Body of pancreas (tissue), 4 donors: ENCODE results near the gene PLA2G7. TPM values are rescaled to one million over a fixed set of nuclear protein-coding genes. Genes with fewer than 3 reads are reported as not detected.
A peak's percentile ranks its signal among the peaks of the same experiment; 100 is the strongest.

ENCODE experiments used
- ATAC-seq: fragments of 150-250 bp; one replicate; pipeline ENCODE4 v1.9.1; 2016
- DNase-seq, 4 donors: peaks; one replicate each; pipeline ENCODE4 v3.0.0-alpha.2; 2019
- H3K27ac ChIP-seq, 4 donors: fragments of 200-600 bp; sonication (generic); 1 replicate in 3 of 4; 2 replicates in 1 of 4; pipeline versions ENCODE4 v1.5.1 to v1.6.1; 2016 to 2019; ENCODE audit warnings: mild to moderate bottlenecking in 1 of 4, mixed read lengths in 1 of 4, moderate library complexity in 1 of 4
- H3K27me3 ChIP-seq, 2 donors: fragments of 200-600 bp; sonication (generic); one replicate each; pipeline ENCODE4 v1.6.0; 2016; ENCODE audit warnings: mild to moderate bottlenecking in 1 of 2
- H3K36me3 ChIP-seq, 2 donors: fragments of 200-600 bp; sonication (generic); replicated peaks in 1 of 2; 2 replicates each; pipeline ENCODE4 v1.5.1; 2016; ENCODE audit warnings: low read depth in 2 of 2; ENCODE audit not compliant: insufficient read depth in 1 of 2
- H3K4me1 ChIP-seq: fragments of 200-600 bp; sonication (generic); one replicate; pipeline ENCODE4 v1.6.0; 2016
- H3K4me3 ChIP-seq, 2 donors: fragments of 200-600 bp; sonication (generic); 1 replicate in 1 of 2; 2 replicates in 1 of 2; pipeline ENCODE4 v1.5.1; 2016 to 2019
- H3K9me3 ChIP-seq, 3 donors: fragments of 200-600 bp; sonication (generic); 1 replicate in 2 of 3; 2 replicates in 1 of 3; pipeline ENCODE4 v1.5.1; 2016
- POLR2A ChIP-seq, 3 donors: fragments of 450-650 bp; IDR thresholded peaks; one replicate each; pipeline ENCODE4 v1.6.1; 2016; ENCODE audit warnings: antibody characterized with exemption in 3 of 3, mild to moderate bottlenecking in 2 of 3
- WGBS, 2 donors: methylation state at CpG; one replicate each; pipeline ENCODE4 v1.1.5; 2017; 5-methylcytosine and 5-hydroxymethylcytosine counted together
- intact Hi-C: fragments of 100-400 bp; cut with DNase I; formaldehyde crosslinking; loops from one replicate; pipeline ENCODE4 v1.15.1; 2023
- total RNA-seq, 2 donors: library from RNA; depleted of rRNA; stranded (reverse); fragments of >200 nt; gene quantifications; one replicate each; pipeline ENCODE4 v1.1.0, GENCODE V29; 2016
- TF ChIP-seq, protein P1 (sequence below), 7 experiments: fragments of 450-650 bp in 4 of 7; fragments of 200-600 bp in 3 of 7; sonication (generic) in 3 of 7; IDR thresholded peaks; one replicate each; pipeline ENCODE4 v1.5.1; 2016 to 2019; ENCODE audit warnings: antibody characterized with exemption in 7 of 7

Gene PLA2G7
- total RNA-seq = under 1 TPM in 1 of 2 donors, not detected in 1; 0.78 TPM

GRCh38 chr6:46734867-46735719 lies at the start of gene PLA2G7:
TSS of gene PLA2G7 (minus strand) at chr6:46735375. CDS start at chr6:46722891, 12,484 bp downstream.
- intact Hi-C loops = no loop called here
- ATAC-seq (peak; percentile 67), DNase-seq (peak; percentile 17 to 27 (median 24))
- TF ChIP-seq, protein P1, sequence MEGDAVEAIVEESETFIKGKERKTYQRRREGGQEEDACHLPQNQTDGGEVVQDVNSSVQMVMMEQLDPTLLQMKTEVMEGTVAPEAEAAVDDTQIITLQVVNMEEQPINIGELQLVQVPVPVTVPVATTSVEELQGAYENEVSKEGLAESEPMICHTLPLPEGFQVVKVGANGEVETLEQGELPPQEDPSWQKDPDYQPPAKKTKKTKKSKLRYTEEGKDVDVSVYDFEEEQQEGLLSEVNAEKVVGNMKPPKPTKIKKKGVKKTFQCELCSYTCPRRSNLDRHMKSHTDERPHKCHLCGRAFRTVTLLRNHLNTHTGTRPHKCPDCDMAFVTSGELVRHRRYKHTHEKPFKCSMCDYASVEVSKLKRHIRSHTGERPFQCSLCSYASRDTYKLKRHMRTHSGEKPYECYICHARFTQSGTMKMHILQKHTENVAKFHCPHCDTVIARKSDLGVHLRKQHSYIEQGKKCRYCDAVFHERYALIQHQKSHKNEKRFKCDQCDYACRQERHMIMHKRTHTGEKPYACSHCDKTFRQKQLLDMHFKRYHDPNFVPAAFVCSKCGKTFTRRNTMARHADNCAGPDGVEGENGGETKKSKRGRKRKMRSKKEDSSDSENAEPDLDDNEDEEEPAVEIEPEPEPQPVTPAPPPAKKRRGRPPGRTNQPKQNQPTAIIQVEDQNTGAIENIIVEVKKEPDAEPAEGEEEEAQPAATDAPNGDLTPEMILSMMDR (IDR thresholded peaks at IDR 0.05) = peak in 1 of 7 experiments; percentile 7
- TF ChIP-seq POLR2A (IDR thresholded peaks at IDR 0.05) = peak in 1 of 3 donors; percentile 29
- Histone ChIP-seq H3K4me3 (peak within 1 kb of the TSS; percentile 37 to 49), H3K4me1 (peaks cover 15% of the 10 kb centered on the region), H3K27ac (no peak within 1 kb of the TSS), H3K36me3 (no peaks in the 10 kb centered on the region), H3K27me3 (peaks cover 0 to 7% of the 10 kb centered on the region in 2 donors), H3K9me3 (no peaks in the 10 kb centered on the region)
- WGBS, 2 donors = 0 to 1% methylated on average over 36 to 64 of the region's 73 CpGs

- H3K27me3 ChIP-seq = no peaks in the 10 kb centered on the region
- H3K4me3 ChIP-seq = no peak overlapping the region
- intact Hi-C loops = no loop called here
- no peak for ATAC-seq
- no peaks in the 10 kb centered on the region for H3K4me1 ChIP-seq
- no peak for DNase-seq
- H3K27ac ChIP-seq = no peak overlapping the region
- no peaks in the 10 kb centered on the region for H3K36me3 ChIP-seq
- 82 to 85% methylated on average over 1 of the region's 1 CpG for WGBS, 2 donors
- TF ChIP-seq, protein P1 (IDR thresholded peaks at IDR 0.05) = no peak
- no peak for TF ChIP-seq POLR2A (IDR thresholded peaks at IDR 0.05)
- no peaks in the 10 kb centered on the region for H3K9me3 ChIP-seq
These were observed 49.4 kb upstream of the PLA2G7 start for GRCh38 chr6:46784535-46784934.

- intact Hi-C loops = no loop called here
- Histone ChIP-seq H3K4me3 (no peak overlapping the region), H3K9me3 (no peaks in the 10 kb centered on the region), H3K36me3 (no peaks in the 10 kb centered on the region), H3K27ac (no peak overlapping the region), H3K4me1 (no peaks in the 10 kb centered on the region), H3K27me3 (no peaks in the 10 kb centered on the region)
- no peak for TF ChIP-seq POLR2A (IDR thresholded peaks at IDR 0.05)
- TF ChIP-seq, protein P1 (IDR thresholded peaks at IDR 0.05) = peak; percentile 33 to 75 (median 61)
- peak; percentile 52 to 76 (median 64) for DNase-seq
- ATAC-seq = no peak
- WGBS, 2 donors = 28 to 29% methylated on average over 6 of the region's 6 CpGs
These were observed 46.6 kb upstream of the PLA2G7 start for GRCh38 chr6:46781478-46782378.

DNA sequence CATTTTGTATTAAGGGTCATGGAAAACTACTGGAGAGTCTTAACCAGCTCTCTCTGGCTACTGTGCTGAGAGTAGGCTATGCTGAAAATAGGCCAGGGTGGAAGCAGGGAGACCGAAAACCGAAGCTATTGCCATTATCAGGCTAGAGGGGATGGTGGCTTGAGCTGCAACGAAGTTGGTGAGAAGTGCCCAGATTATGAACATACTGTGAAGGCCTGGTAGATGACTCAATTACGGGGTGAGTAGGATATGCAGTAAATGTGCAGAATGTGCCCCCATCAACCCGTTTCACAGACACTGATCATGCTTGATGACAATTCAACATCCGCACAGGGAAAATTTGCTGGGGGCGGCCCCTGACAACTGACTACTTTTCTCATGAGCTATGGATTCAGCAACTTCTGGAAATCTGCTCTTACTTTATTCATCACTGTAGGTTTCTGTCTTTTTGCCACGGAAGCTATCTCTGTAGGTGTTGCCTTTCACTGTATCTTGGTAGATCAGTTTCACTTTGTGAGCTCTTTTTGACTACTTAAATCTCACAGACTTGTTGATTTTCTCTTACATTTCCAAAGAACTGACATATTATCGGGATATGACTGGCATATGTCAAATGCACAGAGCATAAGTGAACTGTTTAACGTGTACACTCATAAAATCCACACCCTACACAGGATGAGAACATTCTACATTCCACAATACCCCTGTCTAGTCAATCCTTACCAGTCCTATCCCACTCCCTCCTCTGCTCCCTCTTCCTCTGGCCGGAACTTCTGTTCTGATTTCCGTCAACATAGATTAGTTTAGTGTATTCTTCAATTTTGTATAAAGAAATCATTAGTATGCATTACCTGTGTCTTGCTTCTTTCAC lies 42.5 kb upstream of the PLA2G7 start:
- intact Hi-C loops = no loop called here
- H3K4me1 ChIP-seq = no peaks in the 10 kb centered on the region
- DNase-seq (no peak), ATAC-seq (no peak)
- no peak overlapping the region for H3K4me3 ChIP-seq
- H3K36me3 ChIP-seq = no peaks in the 10 kb centered on the region
- H3K27me3 ChIP-seq = no peaks in the 10 kb centered on the region
- WGBS, 2 donors = 81 to 86% methylated on average over 12 of the region's 12 CpGs
- H3K27ac ChIP-seq = no peak overlapping the region
- no peaks in the 10 kb centered on the region for H3K9me3 ChIP-seq
- TF ChIP-seq POLR2A (IDR thresholded peaks at IDR 0.05) = no peak
- TF ChIP-seq, protein P1 (IDR thresholded peaks at IDR 0.05) = no peak
